H9 (cell line): ENCODE measurements around the gene MSS51. TPM values are rescaled to one million over a fixed set of nuclear protein-coding genes. Genes with fewer than 3 reads are reported as not detected.

Source experiments
- DNase-seq: peaks from one replicate; pipeline ENCODE4 v3.0.0-alpha.2; 2017
- H2AFZ ChIP-seq: one replicate; pipeline ENCODE4 v1.6.1; 2013; ENCODE audit warnings: mild to moderate bottlenecking, low read length, control low read depth, moderate library complexity
- H2AK5ac ChIP-seq: 2 replicates; pipeline ENCODE4 v1.6.1; 2013; ENCODE audit warnings: low read length, control low read depth, mixed read lengths; ENCODE audit not compliant: insufficient read length
- H2BK120ac ChIP-seq: one replicate; pipeline ENCODE4 v1.6.1; 2013; ENCODE audit warnings: low read depth, mild to moderate bottlenecking, low read length, control low read depth, inconsistent platforms; ENCODE audit not compliant: poor library complexity, severe bottlenecking
- H2BK12ac ChIP-seq: 2 replicates; pipeline ENCODE4 v1.6.1; 2013; ENCODE audit warnings: low read length, control low read depth, mixed read lengths, low read depth; ENCODE audit not compliant: insufficient read length
- H2BK15ac ChIP-seq: 2 replicates; pipeline ENCODE4 v1.6.1; 2013; ENCODE audit warnings: low read depth, low read length, control low read depth
- H2BK20ac ChIP-seq: one replicate; pipeline ENCODE4 v1.6.1; 2013; ENCODE audit warnings: low read depth, mild to moderate bottlenecking, low read length, control low read depth, inconsistent platforms; ENCODE audit not compliant: poor library complexity, severe bottlenecking
- H2BK5ac ChIP-seq: 2 replicates; pipeline ENCODE4 v1.6.1; 2013; ENCODE audit warnings: low read length, control low read depth, mixed read lengths; ENCODE audit not compliant: insufficient read length
- H3K14ac ChIP-seq: 2 replicates; pipeline ENCODE4 v1.6.1; 2013; ENCODE audit warnings: low read length, control low read depth; ENCODE audit not compliant: insufficient read depth
- H3K18ac ChIP-seq: 2 replicates; pipeline ENCODE4 v1.6.1; 2013; ENCODE audit warnings: low read depth, mild to moderate bottlenecking, mixed read lengths, low read length, control low read depth; ENCODE audit not compliant: insufficient read length
- H3K23ac ChIP-seq: 2 replicates; pipeline ENCODE4 v1.6.1; 2013; ENCODE audit warnings: low read length, control low read depth, mixed read lengths, low read depth; ENCODE audit not compliant: insufficient read length
- H3K23me2 ChIP-seq: 2 replicates; pipeline ENCODE4 v1.6.1; 2013; ENCODE audit warnings: low read depth, mild to moderate bottlenecking, mixed read lengths, low read length, control low read depth; ENCODE audit not compliant: insufficient read length, poor library complexity, severe bottlenecking
- H3K27ac ChIP-seq: 2 replicates; pipeline ENCODE4 v1.5.1; 2013; ENCODE audit warnings: low read length, control low read depth, mixed read lengths, low read depth; ENCODE audit not compliant: insufficient read length
- H3K27me3 ChIP-seq: 2 replicates; pipeline ENCODE4 v1.6.1; 2013; ENCODE audit warnings: low read length, control low read depth, inconsistent platforms; ENCODE audit not compliant: insufficient read depth
- H3K4ac ChIP-seq: 2 replicates; pipeline ENCODE4 v1.6.1; 2013; ENCODE audit warnings: low read depth, mild to moderate bottlenecking, control low read depth, inconsistent platforms, low read length, moderate library complexity
- H3K4me1 ChIP-seq: 2 replicates; pipeline ENCODE4 v1.6.1; 2013; ENCODE audit warnings: low read length, control low read depth, inconsistent platforms; ENCODE audit not compliant: insufficient read depth
- H3K4me2 ChIP-seq: 2 replicates; pipeline ENCODE4 v1.6.1; 2013; ENCODE audit warnings: low read length, control low read depth, mixed read lengths; ENCODE audit not compliant: insufficient read length, insufficient read depth
- H3K56ac ChIP-seq: 2 replicates; pipeline ENCODE4 v1.6.1; 2013; ENCODE audit warnings: low read depth, mild to moderate bottlenecking, mixed read lengths, low read length, control low read depth; ENCODE audit not compliant: insufficient read length
- H3K79me1 ChIP-seq: 2 replicates; pipeline ENCODE4 v1.6.1; 2013; ENCODE audit warnings: low read depth, mild to moderate bottlenecking, moderate library complexity, low read length, control low read depth, inconsistent platforms; ENCODE audit not compliant: insufficient read depth, poor library complexity, severe bottlenecking
- H3K79me2 ChIP-seq: 2 replicates; pipeline ENCODE4 v1.6.1; 2013; ENCODE audit warnings: low read length, control low read depth, inconsistent platforms; ENCODE audit not compliant: insufficient read depth
- H3K9ac ChIP-seq: 2 replicates; pipeline ENCODE4 v1.6.1; 2013; ENCODE audit warnings: low read length, control low read depth, mixed read lengths; ENCODE audit not compliant: insufficient read length; ENCODE audit errors: extremely low read depth
- H3K9me3 ChIP-seq: one replicate; pipeline ENCODE4 v1.6.1; 2013; ENCODE audit warnings: low read depth, low read length, inconsistent platforms; ENCODE audit not compliant: control insufficient read depth
- H3T11ph ChIP-seq: one replicate; pipeline ENCODE4 v1.6.1; 2013; ENCODE audit warnings: mild to moderate bottlenecking, low read length, control low read depth, inconsistent platforms
- H4K20me1 ChIP-seq: one replicate; pipeline ENCODE4 v1.6.1; 2013; ENCODE audit not compliant: control insufficient read depth, insufficient read length, insufficient read depth
- H4K5ac ChIP-seq: 2 replicates; pipeline ENCODE4 v1.6.1; 2013; ENCODE audit warnings: low read depth, mild to moderate bottlenecking, mixed read lengths, low read length, control low read depth; ENCODE audit not compliant: insufficient read length
- H4K8ac ChIP-seq: replicated peaks from 2 replicates; pipeline ENCODE4 v1.6.1; 2013; ENCODE audit warnings: low read length, control low read depth, mixed read lengths, low read depth; ENCODE audit not compliant: insufficient read length
- H4K91ac ChIP-seq: 2 replicates; pipeline ENCODE4 v1.6.1; 2013; ENCODE audit warnings: low read depth, mild to moderate bottlenecking, moderate library complexity, mixed read lengths, low read length, control low read depth; ENCODE audit not compliant: insufficient read length
- H3K27ac Mint-ChIP-seq, 3 experiments: 2 replicates in 2 of 3; 3 replicates in 1 of 3; pipeline ENCODE4 v1.8.0; 2020 to 2021; ENCODE audit warnings: mixed read lengths in 3 of 3, mild to moderate bottlenecking in 1 of 3, moderate library complexity in 1 of 3
- H3K27me3 Mint-ChIP-seq: 2 replicates; pipeline ENCODE4 v1.8.0; 2021; ENCODE audit warnings: low read depth, mild to moderate bottlenecking, moderate library complexity, mixed read lengths
- H3K36me3 Mint-ChIP-seq, 3 experiments: 2 replicates in 2 of 3; 3 replicates in 1 of 3; pipeline ENCODE4 v1.8.0; 2020 to 2021; ENCODE audit warnings: low read depth in 3 of 3, mixed read lengths in 3 of 3; ENCODE audit not compliant: insufficient read depth in 1 of 3
- H3K4me1 Mint-ChIP-seq, 2 experiments: 2 replicates each; pipeline ENCODE4 v1.8.0; 2020; ENCODE audit warnings: mixed read lengths in 2 of 2
- H3K4me3 Mint-ChIP-seq, 2 experiments: 2 replicates in 1 of 2; 3 replicates in 1 of 2; pipeline ENCODE4 v1.8.0; 2020 to 2021; ENCODE audit warnings: mild to moderate bottlenecking in 2 of 2, mixed read lengths in 2 of 2, moderate library complexity in 1 of 2
- H3K9me3 Mint-ChIP-seq, 2 experiments: 2 replicates in 1 of 2; 3 replicates in 1 of 2; pipeline ENCODE4 v1.8.0; 2020; ENCODE audit warnings: mild to moderate bottlenecking in 2 of 2, mixed read lengths in 2 of 2, moderate library complexity in 1 of 2
- WGBS: extraction: QIAGEN DNeasy Blood & Tissue Kit; methylation state at CpG from one replicate; pipeline ENCODE4 v1.1.7; 2013; ENCODE audit warnings: missing lambda C conversion rate, low lambda C conversion rate, mixed read lengths; ENCODE audit not compliant: insufficient read length; ENCODE audit errors: extremely low coverage; 5-methylcytosine and 5-hydroxymethylcytosine counted together
- total RNA-seq: library from RNA; stranded (reverse); gene quantifications from 2 replicates; pipeline ENCODE4 v1.2.1, GENCODE V29; 2021
- TF ChIP-seq, protein P1 (sequence below): fragments of 200-600 bp; sonication (generic); conservative IDR thresholded peaks from 3 replicates; pipeline ENCODE4 v1.8.0; 2021; ENCODE audit warnings: antibody characterized with exemption, mild to moderate bottlenecking

The MSS51 gene
- total RNA-seq, 1 experiment from 2014 or later: 1.9 TPM

DNA sequence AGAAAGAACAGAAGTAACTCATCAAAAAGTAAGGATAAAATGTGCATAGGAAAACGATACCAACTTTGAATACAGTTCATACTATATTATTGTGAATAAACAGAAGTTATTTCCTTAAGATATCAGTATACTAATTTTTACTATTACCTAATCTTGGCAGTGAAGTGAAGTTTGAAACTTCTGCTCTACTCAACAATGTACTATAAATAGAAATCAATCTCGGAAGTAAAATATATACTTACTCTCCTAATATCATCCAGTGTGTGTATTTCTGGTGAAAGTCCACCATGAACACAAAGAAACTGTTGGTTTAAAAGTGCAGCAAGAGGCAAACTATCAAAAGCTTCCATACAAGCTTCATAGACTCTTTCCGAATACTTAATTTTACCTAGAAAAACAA is 37.9 kb upstream of the MSS51 start:
- Mint-ChIP-seq H3K27ac (no peak overlapping the region), H3K4me3 (no peak overlapping the region), H3K4me1 (no peaks in the 10 kb centered on the region), H3K36me3 (peaks cover 7 to 63% (median 46%) of the 10 kb centered on the region in 3 experiments; a peak in 6 of 7 replicates), H3K9me3 (no peaks in the 10 kb centered on the region), H3K27me3 (no peaks in the 10 kb centered on the region)
- no peak overlapping the region for H3K27ac ChIP-seq
- H3K27me3 ChIP-seq: no peaks in the 10 kb centered on the region
- no peaks in the 10 kb centered on the region for H3K23me2 ChIP-seq
- H4K91ac ChIP-seq: no peak overlapping the region
- no peak overlapping the region for H2AFZ ChIP-seq
- no peaks in the 10 kb centered on the region for H3K79me2 ChIP-seq
- H2AK5ac ChIP-seq: no peak overlapping the region
- no peaks in the 10 kb centered on the region for H3K4me1 ChIP-seq
- no peaks in the 10 kb centered on the region for H4K20me1 ChIP-seq
- H3K14ac ChIP-seq: no peak overlapping the region
- no peak for DNase-seq
- H3K56ac ChIP-seq: no peak overlapping the region
- no peak overlapping the region for H3K9ac ChIP-seq
- TF ChIP-seq, protein P1, sequence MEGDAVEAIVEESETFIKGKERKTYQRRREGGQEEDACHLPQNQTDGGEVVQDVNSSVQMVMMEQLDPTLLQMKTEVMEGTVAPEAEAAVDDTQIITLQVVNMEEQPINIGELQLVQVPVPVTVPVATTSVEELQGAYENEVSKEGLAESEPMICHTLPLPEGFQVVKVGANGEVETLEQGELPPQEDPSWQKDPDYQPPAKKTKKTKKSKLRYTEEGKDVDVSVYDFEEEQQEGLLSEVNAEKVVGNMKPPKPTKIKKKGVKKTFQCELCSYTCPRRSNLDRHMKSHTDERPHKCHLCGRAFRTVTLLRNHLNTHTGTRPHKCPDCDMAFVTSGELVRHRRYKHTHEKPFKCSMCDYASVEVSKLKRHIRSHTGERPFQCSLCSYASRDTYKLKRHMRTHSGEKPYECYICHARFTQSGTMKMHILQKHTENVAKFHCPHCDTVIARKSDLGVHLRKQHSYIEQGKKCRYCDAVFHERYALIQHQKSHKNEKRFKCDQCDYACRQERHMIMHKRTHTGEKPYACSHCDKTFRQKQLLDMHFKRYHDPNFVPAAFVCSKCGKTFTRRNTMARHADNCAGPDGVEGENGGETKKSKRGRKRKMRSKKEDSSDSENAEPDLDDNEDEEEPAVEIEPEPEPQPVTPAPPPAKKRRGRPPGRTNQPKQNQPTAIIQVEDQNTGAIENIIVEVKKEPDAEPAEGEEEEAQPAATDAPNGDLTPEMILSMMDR: no peak
- no peak overlapping the region for H4K5ac ChIP-seq
- H3K4ac ChIP-seq: no peak overlapping the region
- no peak overlapping the region for H3K23ac ChIP-seq
- H3T11ph ChIP-seq: no peak overlapping the region
- H3K4me2 ChIP-seq: no peak overlapping the region
- H4K8ac ChIP-seq: no peak overlapping the region
- WGBS: no CpG with 5 or more reads among the region's 3 CpGs
- no peaks in the 10 kb centered on the region for H3K79me1 ChIP-seq
- H2BK120ac ChIP-seq: no peak overlapping the region
- H3K18ac ChIP-seq: no peak overlapping the region
- no peak overlapping the region for H2BK15ac ChIP-seq
- H2BK12ac ChIP-seq: no peak overlapping the region
- H3K9me3 ChIP-seq: no peaks in the 10 kb centered on the region
- H2BK5ac ChIP-seq: no peak overlapping the region
- no peak overlapping the region for H2BK20ac ChIP-seq
